ENCODE measurements around the gene MAPT. TPM values are rescaled to one million over a fixed set of nuclear protein-coding genes. Genes with fewer than 3 reads are reported as not detected.

The MAPT gene
- total and polyA plus RNA-seq, 2 of the 4 experiments (the other 2 are of a cell fraction), result 0.18 to 0.19 TPM

DNA sequence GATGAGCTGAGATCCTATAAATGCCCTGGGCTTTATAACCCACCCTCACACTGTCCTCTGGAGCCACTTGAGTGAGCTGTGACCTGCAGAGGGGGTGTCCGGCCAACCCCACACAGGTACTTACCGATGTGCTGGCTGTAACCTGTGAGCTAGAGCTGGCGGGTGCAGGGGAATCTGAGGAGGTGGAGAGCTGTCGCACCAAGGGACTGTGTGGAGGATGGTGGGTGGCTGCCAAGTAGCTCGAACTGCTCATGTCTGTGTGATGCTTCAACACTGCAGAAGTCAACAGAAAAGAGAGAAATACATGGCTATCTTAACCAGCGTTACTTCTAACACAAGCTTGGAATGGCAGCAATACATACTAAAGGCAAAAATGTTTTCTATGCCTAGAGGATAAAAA lies 144.1 kb downstream of the MAPT start:
- dilution Hi-C loops (cut with HindIII; ENCODE audit: low sequenced_read_pairs, unreplicated experiment), result no loop called here

More for the DNA sequence above, 144.1 kb downstream of the MAPT start:
- Histone ChIP-seq H3K23ac (ENCODE audit: low read depth, low read length) (no peak overlapping the region), H4K91ac (ENCODE audit: insufficient read depth, low read depth, low read length) (no peak overlapping the region), H3K56ac (ENCODE audit: extremely low read depth, insufficient read depth, low read length) (no peak overlapping the region), H4K8ac (ENCODE audit: low read depth in 2 of 2, low read length in 2 of 2) (no peak overlapping the region), H3K4me1 (ENCODE audit: control insufficient read depth, insufficient read depth, low read length) (no peaks in the 10 kb centered on the region), H3K4me2 (ENCODE audit: low read depth, low read length) (no peak overlapping the region), H3K27me3 (ENCODE audit: control insufficient read depth, insufficient read depth, low read length) (no peaks in the 10 kb centered on the region), H2BK5ac (ENCODE audit: low read depth, low read length, poor library complexity, severe bottlenecking) (no peak overlapping the region), H3K18ac (ENCODE audit: low read depth, low read length) (no peak overlapping the region), H2AK9ac (replicated peaks; ENCODE audit: low read depth, low read length, poor library complexity) (no peak overlapping the region), H4K5ac (ENCODE audit: low read depth, low read length) (no peak overlapping the region), H3K36me3 (ENCODE audit: control insufficient read depth, insufficient read depth, low read length) (peaks cover 53% of the 10 kb centered on the region), H3K79me1 (ENCODE audit: low read depth in 1 of 2, low read length in 2 of 2) (peaks cover 25 to 32% of the 10 kb centered on the region in 2 experiments), H4K20me1 (ENCODE audit: insufficient read depth, low read length) (peaks cover 3% of the 10 kb centered on the region; the same call in 1 of the 2 replicates), H3K4me3 (ENCODE audit: insufficient read depth, low read depth, low read length) (no peak overlapping the region), H2AFZ (replicated peaks; ENCODE audit: low read length, poor library complexity) (no peak overlapping the region), H2BK20ac (ENCODE audit: low read depth, low read length) (no peak overlapping the region), H3K9ac (ENCODE audit: low read depth, low read length) (no peak overlapping the region), H2BK15ac (ENCODE audit: low read depth, low read length) (no peak overlapping the region), H3K9me3 (ENCODE audit: control insufficient read depth, insufficient read depth, low read length) (no peaks in the 10 kb centered on the region), H3K4ac (ENCODE audit: low read depth, low read length) (no peak overlapping the region), H3K27ac (ENCODE audit: insufficient read depth, low read length) (no peak overlapping the region), H2BK120ac (ENCODE audit: low read depth, low read length) (no peak overlapping the region), H3K9me1 (ENCODE audit: insufficient read depth, low read length) (peaks cover 2% of the 10 kb centered on the region; the same call in 1 of the 2 replicates), H2AK5ac (ENCODE audit: low read depth, low read length) (no peak overlapping the region), H3K14ac (replicated peaks; ENCODE audit: low read depth, low read length) (no peak overlapping the region)
- in situ Hi-C loops (cut with MboI; ENCODE audit: low sequenced_read_pairs) (no loop called here), intact Hi-C loops (cut with micrococcal nuclease) (no loop called here)
- ATAC-seq (ENCODE audit: low read depth), result no peak
- no TSS peak for BruUV-seq (replicated peaks)
- ChIA-PET CTCF (interaction anchor here (0.8 to 1.1 kb wide), 3 partner anchors 155 to 174 kb away, joined by 3 to 4 read pairs (median 3); partner anchors contain the start of gene KANSL1), POLR2A (ENCODE audit: unreplicated experiment) (no interaction called here)
- 90% methylated on average over 2 of the region's 6 CpGs; no CpG with 5 or more reads in 1 of the 2 experiments for WGBS, 2 experiments (ENCODE audit: extremely low coverage in 2 of 2, insufficient read length in 1 of 2)
- no peak for DNase-seq
- TF ChIP-seq MXI1 (IDR thresholded peaks at IDR 0.05; ENCODE audit: borderline replicate concordance, low read depth, low read length), result no peak
- TF ChIP-seq NFE2L2 (IDR thresholded peaks at IDR 0.05; ENCODE audit: low read depth, low read length), result no peak
- TF ChIP-seq RFX5 (IDR thresholded peaks at IDR 0.05; ENCODE audit: low read depth, low read length), result no peak
- no peak for TF ChIP-seq CHD1 (IDR thresholded peaks at IDR 0.05; ENCODE audit: low read depth, low read length)
- no peak for TF ChIP-seq MAZ (IDR thresholded peaks at IDR 0.05; ENCODE audit: borderline replicate concordance, low read depth, low read length)
- no peak for TF ChIP-seq SMC3 (IDR thresholded peaks at IDR 0.05; ENCODE audit: low read depth, low read length)
- TF ChIP-seq, protein P1, sequence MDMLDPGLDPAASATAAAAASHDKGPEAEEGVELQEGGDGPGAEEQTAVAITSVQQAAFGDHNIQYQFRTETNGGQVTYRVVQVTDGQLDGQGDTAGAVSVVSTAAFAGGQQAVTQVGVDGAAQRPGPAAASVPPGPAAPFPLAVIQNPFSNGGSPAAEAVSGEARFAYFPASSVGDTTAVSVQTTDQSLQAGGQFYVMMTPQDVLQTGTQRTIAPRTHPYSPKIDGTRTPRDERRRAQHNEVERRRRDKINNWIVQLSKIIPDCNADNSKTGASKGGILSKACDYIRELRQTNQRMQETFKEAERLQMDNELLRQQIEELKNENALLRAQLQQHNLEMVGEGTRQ (IDR thresholded peaks at IDR 0.05; ENCODE audit: low read depth, low read length), result no peak
- no peak for TF ChIP-seq POLR2A (IDR thresholded peaks at IDR 0.05; ENCODE audit: low read depth, low read length)
- TF ChIP-seq, protein P2, sequence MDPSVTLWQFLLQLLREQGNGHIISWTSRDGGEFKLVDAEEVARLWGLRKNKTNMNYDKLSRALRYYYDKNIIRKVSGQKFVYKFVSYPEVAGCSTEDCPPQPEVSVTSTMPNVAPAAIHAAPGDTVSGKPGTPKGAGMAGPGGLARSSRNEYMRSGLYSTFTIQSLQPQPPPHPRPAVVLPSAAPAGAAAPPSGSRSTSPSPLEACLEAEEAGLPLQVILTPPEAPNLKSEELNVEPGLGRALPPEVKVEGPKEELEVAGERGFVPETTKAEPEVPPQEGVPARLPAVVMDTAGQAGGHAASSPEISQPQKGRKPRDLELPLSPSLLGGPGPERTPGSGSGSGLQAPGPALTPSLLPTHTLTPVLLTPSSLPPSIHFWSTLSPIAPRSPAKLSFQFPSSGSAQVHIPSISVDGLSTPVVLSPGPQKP (IDR thresholded peaks at IDR 0.05; ENCODE audit: borderline replicate concordance, low read depth, low read length), result no peak
- TF ChIP-seq FOS (IDR thresholded peaks at IDR 0.05; ENCODE audit: low read depth, low read length), result no peak

Data from IMR-90 (cell line).